Muscle layer of colon (tissue), 2 donors: ENCODE results near the gene PLA2G10.
"Not testable (repeated sequence)": the region's sequence is repeated elsewhere in the genome, so short reads cannot be mapped to it uniquely, and the experiment has no call there.

Experiments
- H3K27ac ChIP-seq: one replicate; pipeline ENCODE4 v1.7.0; 2013; ENCODE audit warnings: low read depth, mild to moderate bottlenecking, low read length, moderate library complexity
- H3K27me3 ChIP-seq, 2 donors: one replicate each; pipeline ENCODE4 v1.7.0; 2013; ENCODE audit warnings: low read length in 2 of 2, mild to moderate bottlenecking in 2 of 2; ENCODE audit not compliant: insufficient read depth in 2 of 2, control insufficient read depth in 1 of 2
- H3K36me3 ChIP-seq: one replicate; pipeline ENCODE4 v1.7.0; 2013; ENCODE audit warnings: mild to moderate bottlenecking, low read length; ENCODE audit not compliant: insufficient read depth
- H3K4me1 ChIP-seq: one replicate; pipeline ENCODE4 v1.7.0; 2013; ENCODE audit warnings: mild to moderate bottlenecking, low read length; ENCODE audit not compliant: insufficient read depth
- H3K4me3 ChIP-seq, 2 donors: one replicate each; pipeline ENCODE4 v1.7.0; 2013; ENCODE audit warnings: low read length in 2 of 2, low read depth in 1 of 2, mild to moderate bottlenecking in 1 of 2, moderate library complexity in 1 of 2
- H3K9ac ChIP-seq: one replicate; pipeline ENCODE4 v1.7.0; 2013; ENCODE audit warnings: low read length
- H3K9me3 ChIP-seq: one replicate; pipeline ENCODE4 v1.7.0; 2013; ENCODE audit warnings: mild to moderate bottlenecking, low read length
- donor health status: abdominal sarcoma.
- donor health status: Adenocarcinoma of cecum.

The PLA2G10 gene

GRCh38 chr16:14694129-14694528 is at the start of gene PLA2G10:
PLA2G10 (minus strand) TSS chr16:14694308; CDS start chr16:14694229, 79 bp downstream.
- not testable (repeated sequence) for H3K27me3 ChIP-seq, H3K4me3 ChIP-seq, H3K27ac ChIP-seq, H3K36me3 ChIP-seq, H3K9me3 ChIP-seq, H3K4me1 ChIP-seq, H3K9ac ChIP-seq

- not testable (repeated sequence) for H3K9ac ChIP-seq, H3K36me3 ChIP-seq, H3K4me3 ChIP-seq, H3K4me1 ChIP-seq, H3K27me3 ChIP-seq, H3K27ac ChIP-seq, H3K9me3 ChIP-seq
Measured at GRCh38 chr16:14742273-14743128, 48.4 kb upstream of the PLA2G10 start, which contains the start of gene NPIPA2. NPIPA2 (plus strand) TSS chr16:14742533; CDS start chr16:14748066, 5,533 bp downstream.

GRCh38 chr16:14741794-14742193 is 47.7 kb upstream of the PLA2G10 start:
- H3K27ac ChIP-seq, H3K9me3 ChIP-seq, H3K36me3 ChIP-seq, H3K9ac ChIP-seq, H3K4me1 ChIP-seq, H3K27me3 ChIP-seq, H3K4me3 ChIP-seq: not testable (repeated sequence)

GRCh38 chr16:14740832-14741385 is 46.8 kb upstream of the PLA2G10 start:
- H3K9ac ChIP-seq, result not testable (repeated sequence)

GRCh38 chr16:14733233-14733632 is 39.1 kb upstream of the PLA2G10 start:
- H3K9me3 ChIP-seq, H3K9ac ChIP-seq, H3K4me1 ChIP-seq, H3K27me3 ChIP-seq, H3K27ac ChIP-seq, H3K4me3 ChIP-seq, H3K36me3 ChIP-seq: not testable (repeated sequence)

More at GRCh38 chr16:14740832-14741385, 46.8 kb upstream of the PLA2G10 start:
- not testable (repeated sequence) for H3K36me3 ChIP-seq, H3K4me1 ChIP-seq, H3K27me3 ChIP-seq, H3K27ac ChIP-seq, H3K4me3 ChIP-seq, H3K9me3 ChIP-seq

- not testable (repeated sequence) for H3K4me3 ChIP-seq, H3K4me1 ChIP-seq, H3K36me3 ChIP-seq, H3K9ac ChIP-seq, H3K27ac ChIP-seq, H3K9me3 ChIP-seq, H3K27me3 ChIP-seq
Measured at GRCh38 chr16:14703156-14704011, 9.3 kb upstream of the PLA2G10 start, which contains the start of gene NPIPA3. NPIPA3 (plus strand) TSS chr16:14703411; CDS start chr16:14708944, 5,533 bp downstream.

- H3K9me3 ChIP-seq, H3K27ac ChIP-seq, H3K4me1 ChIP-seq: not testable (repeated sequence)
Measured at GRCh38 chr16:14702672-14703071, 8.6 kb upstream of the PLA2G10 start.

GRCh38 chr16:14701859-14702258 is 7.8 kb upstream of the PLA2G10 start:
- H3K9me3 ChIP-seq, H3K27me3 ChIP-seq, H3K4me3 ChIP-seq, H3K27ac ChIP-seq, H3K36me3 ChIP-seq, H3K4me1 ChIP-seq, H3K9ac ChIP-seq: not testable (repeated sequence)

More at GRCh38 chr16:14702672-14703071, 8.6 kb upstream of the PLA2G10 start:
- H3K36me3 ChIP-seq, H3K27me3 ChIP-seq, H3K9ac ChIP-seq, H3K4me3 ChIP-seq: not testable (repeated sequence)

- H3K4me3 ChIP-seq, H3K27ac ChIP-seq, H3K9me3 ChIP-seq, H3K27me3 ChIP-seq, H3K36me3 ChIP-seq, H3K9ac ChIP-seq, H3K4me1 ChIP-seq: not testable (repeated sequence)
Measured at GRCh38 chr16:14685870-14686793, 8.0 kb downstream of the PLA2G10 start.

- Histone ChIP-seq H3K36me3 (no peaks in the 10 kb centered on the region), H3K27me3 (no peaks in the 10 kb centered on the region), H3K27ac (no peak overlapping the region), H3K9me3 (no peaks in the 10 kb centered on the region), H3K9ac (no peak overlapping the region), H3K4me3 (no peak overlapping the region), H3K4me1 (no peaks in the 10 kb centered on the region)
Measured at GRCh38 chr16:14682121-14682520, 12.0 kb downstream of the PLA2G10 start.
